HCEC 1CT (cell line): ENCODE measurements around the gene NIPAL3.

Experiments used
- DNase-seq: peaks from one replicate; pipeline ENCODE4 v3.0.0-alpha.2; 2017

The NIPAL3 gene

GRCh38 chr1:24415334-24415909 lies at the start of gene NIPAL3:
Gene NIPAL3 (plus strand): TSS chr1:24415802. CDS start chr1:24419548, 3,746 bp downstream.
- DNase-seq: peak; percentile 99

- DNase-seq: no peak
Measured at GRCh38 chr1:24366707-24367106, 48.9 kb upstream of the NIPAL3 start.

- DNase-seq: no peak
Measured at GRCh38 chr1:24369199-24369598, 46.4 kb upstream of the NIPAL3 start.

- no peak for DNase-seq
Measured at GRCh38 chr1:24369801-24370200, 45.8 kb upstream of the NIPAL3 start.

- DNase-seq: no peak
Measured at GRCh38 chr1:24373044-24373443, 42.6 kb upstream of the NIPAL3 start.

- DNase-seq: no peak
Measured at GRCh38 chr1:24373710-24374109, 41.9 kb upstream of the NIPAL3 start.

- no peak for DNase-seq
Measured at GRCh38 chr1:24374891-24375786, 40.5 kb upstream of the NIPAL3 start.

GRCh38 chr1:24379733-24380315 lies 35.8 kb upstream of the NIPAL3 start:
- peak; percentile 70 for DNase-seq

GRCh38 chr1:24380508-24380907 lies 35.1 kb upstream of the NIPAL3 start:
- no peak for DNase-seq

GRCh38 chr1:24381256-24381655 lies 34.3 kb upstream of the NIPAL3 start:
- DNase-seq: no peak

GRCh38 chr1:24382165-24382577 lies 33.4 kb upstream of the NIPAL3 start:
- no peak for DNase-seq

- DNase-seq: no peak
Measured at GRCh38 chr1:24383381-24383940, 32.1 kb upstream of the NIPAL3 start.

- peak; percentile 42 for DNase-seq
Measured at GRCh38 chr1:24384251-24385090, 31.1 kb upstream of the NIPAL3 start.

- DNase-seq: peak; percentile 20
Measured at GRCh38 chr1:24385160-24385940, 30.3 kb upstream of the NIPAL3 start.

GRCh38 chr1:24386241-24386640 lies 29.4 kb upstream of the NIPAL3 start:
- DNase-seq: no peak

- DNase-seq: no peak
Measured at GRCh38 chr1:24386931-24387330, 28.7 kb upstream of the NIPAL3 start.

- no peak for DNase-seq
Measured at GRCh38 chr1:24387636-24388175, 27.9 kb upstream of the NIPAL3 start.

- DNase-seq: no peak
Measured at GRCh38 chr1:24388331-24388885, 27.2 kb upstream of the NIPAL3 start.

- DNase-seq: no peak
Measured at GRCh38 chr1:24389231-24389678, 26.3 kb upstream of the NIPAL3 start.

GRCh38 chr1:24390924-24391782 lies 24.4 kb upstream of the NIPAL3 start:
- peak; percentile 80 for DNase-seq
